Spleen (tissue), 11 donors: ENCODE data around the gene ZNF768. TPM values are rescaled to one million over a fixed set of nuclear protein-coding genes. Genes with fewer than 3 reads are reported as not detected.
A peak's percentile ranks its signal among the peaks of the same experiment; 100 is the strongest.

Experiments used
- DNase-seq: peaks from one replicate; pipeline ENCODE4 v3.0.0-alpha.2; 2020
- H3K27ac ChIP-seq, 8 donors: fragments of 200-600 bp; sonication (generic) in 7 of 8; 1 replicate in 4 of 8; 2 replicates in 4 of 8; pipeline versions ENCODE4 v1.5.0 to v1.8.0; 2016 to 2021; ENCODE audit warnings: inconsistent platforms in 4 of 8, mild to moderate bottlenecking in 4 of 8, moderate library complexity in 1 of 8
- H3K27me3 ChIP-seq, 7 donors: fragments of 200-600 bp; sonication (generic) in 6 of 7; replicated peaks in 1 of 7; 1 replicate in 4 of 7; 2 replicates in 3 of 7; pipeline versions ENCODE4 v1.5.0 to v1.8.0; 2016 to 2021; ENCODE audit warnings: inconsistent platforms in 3 of 7, mild to moderate bottlenecking in 1 of 7
- H3K36me3 ChIP-seq, 6 donors: fragments of 200-600 bp; sonication (generic) in 5 of 6; 1 replicate in 4 of 6; 2 replicates in 2 of 6; pipeline versions ENCODE4 v1.5.0 to v1.8.0; 2016 to 2021; ENCODE audit warnings: inconsistent platforms in 2 of 6
- H3K4me1 ChIP-seq, 6 donors: fragments of 200-600 bp; sonication (generic) in 5 of 6; 1 replicate in 3 of 6; 2 replicates in 3 of 6; pipeline versions ENCODE4 v1.5.0 to v1.8.0; 2016 to 2021; ENCODE audit warnings: inconsistent platforms in 3 of 6
- H3K4me3 ChIP-seq, 8 donors: fragments of 200-600 bp; sonication (generic) in 7 of 8; 1 replicate in 4 of 8; 2 replicates in 4 of 8; pipeline versions ENCODE4 v1.5.0 to v1.8.0; 2016 to 2021; ENCODE audit warnings: inconsistent platforms in 4 of 8, mild to moderate bottlenecking in 4 of 8, moderate library complexity in 2 of 8
- H3K9me3 ChIP-seq, 8 donors: fragments of 200-600 bp; sonication (generic) in 7 of 8; 1 replicate in 4 of 8; 2 replicates in 4 of 8; pipeline versions ENCODE4 v1.5.0 to v1.8.0; 2016 to 2021; ENCODE audit warnings: inconsistent platforms in 4 of 8
- POLR2A ChIP-seq, 3 donors: fragments of 450-650 bp; IDR thresholded peaks; one replicate each; pipeline ENCODE4 v1.5.1; 2017; ENCODE audit warnings: antibody characterized with exemption in 3 of 3, mild to moderate bottlenecking in 1 of 3
- POLR2AphosphoS5 ChIP-seq, 3 donors: sonication (generic); formaldehyde crosslinking; IDR thresholded peaks; one replicate each; pipeline ENCODE4 v1.5.1; 2017; ENCODE audit warnings: antibody characterized with exemption in 3 of 3
- WGBS, 5 donors: extraction: QIAGEN DNeasy Blood & Tissue Kit in 3 of 5; methylation state at CpG; one replicate each; pipeline versions ENCODE4 v1.1.5 to v1.1.7; 2013 to 2018; 5-methylcytosine and 5-hydroxymethylcytosine counted together
- intact Hi-C: fragments of 100-400 bp; cut with DNase I; formaldehyde crosslinking; loops from one replicate; pipeline ENCODE4 v1.15.0; 2023; ENCODE audit warnings: low total_unique reads
- polyA plus RNA-seq, 3 donors: library from polyadenylated mRNA; stranded (reverse); fragments of 200-250 nt; gene quantifications; one replicate each; pipeline ENCODE4 v1.2.1, GENCODE V29; 2013
- total RNA-seq, 7 donors: library from RNA; depleted of rRNA in 3 of 7; stranded (reverse); fragments of >200 nt in 3 of 7; fragmentation: NEBNext Ultra II Directional in 4 of 7; extraction: Animal tissue kit (Norgen Biotek cat#: 25700) in 4 of 7; gene quantifications; one replicate each; pipeline versions ENCODE4 v1.1.0 to v1.2.1, GENCODE V29; 2016 to 2021
- TF ChIP-seq, protein P1 (sequence below), 11 experiments: fragments of 200-600 bp in 7 of 11; fragments of 450-650 bp in 4 of 11; sonication (generic) in 4 of 11; IDR thresholded peaks in 8 of 11; conservative IDR thresholded peaks in 3 of 11; 1 replicate in 7 of 11; 2 replicates in 4 of 11; pipeline versions ENCODE4 v1.4.0 to v1.8.0; 2016 to 2021; ENCODE audit warnings: antibody characterized with exemption in 11 of 11, inconsistent platforms in 4 of 11, mild to moderate bottlenecking in 1 of 11
- donor health status: healthy with polysubstance abuse.
- donor health status: DM: no; HTN: no; CAD: no; lungs with moderate emphysema.
- donor health status: DM: no; HTN: no; CAD: no.
- donor health status: Bipolar disorder and iron deficiency.
- donor health status: healthy.
- donor health status: DM: no; HTN: no; CAD: no.
- donor health status: DM: yes; HTN: yes; CAD: no.

Gene ZNF768
- total and polyA plus RNA-seq, 10 donors = 17.0 to 33.1 (median 24.8) TPM

DNA sequence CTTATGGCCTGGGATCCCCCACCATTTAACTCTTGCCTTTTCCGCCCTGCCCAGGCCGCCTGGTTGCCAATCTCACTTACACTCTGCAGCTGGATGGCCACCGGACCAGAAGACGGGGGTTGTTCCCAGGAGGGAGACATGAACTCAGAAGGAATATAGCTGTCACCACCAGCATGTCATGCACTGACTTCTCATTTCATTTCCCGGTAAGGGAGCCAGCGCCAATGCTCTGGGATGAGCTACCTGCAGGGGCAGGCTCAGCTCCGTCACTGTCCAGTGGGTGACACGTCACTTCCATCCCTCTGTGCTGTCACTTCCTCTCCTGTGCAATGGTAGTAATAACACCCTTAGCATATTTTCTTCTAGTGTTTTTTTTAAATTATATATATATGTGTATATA, 27.1 kb downstream of the ZNF768 start:
- H3K27me3 ChIP-seq = no peaks in the 10 kb centered on the region
- H3K27ac ChIP-seq = no peak overlapping the region
- no peaks in the 10 kb centered on the region for H3K9me3 ChIP-seq
- TF ChIP-seq, protein P1, sequence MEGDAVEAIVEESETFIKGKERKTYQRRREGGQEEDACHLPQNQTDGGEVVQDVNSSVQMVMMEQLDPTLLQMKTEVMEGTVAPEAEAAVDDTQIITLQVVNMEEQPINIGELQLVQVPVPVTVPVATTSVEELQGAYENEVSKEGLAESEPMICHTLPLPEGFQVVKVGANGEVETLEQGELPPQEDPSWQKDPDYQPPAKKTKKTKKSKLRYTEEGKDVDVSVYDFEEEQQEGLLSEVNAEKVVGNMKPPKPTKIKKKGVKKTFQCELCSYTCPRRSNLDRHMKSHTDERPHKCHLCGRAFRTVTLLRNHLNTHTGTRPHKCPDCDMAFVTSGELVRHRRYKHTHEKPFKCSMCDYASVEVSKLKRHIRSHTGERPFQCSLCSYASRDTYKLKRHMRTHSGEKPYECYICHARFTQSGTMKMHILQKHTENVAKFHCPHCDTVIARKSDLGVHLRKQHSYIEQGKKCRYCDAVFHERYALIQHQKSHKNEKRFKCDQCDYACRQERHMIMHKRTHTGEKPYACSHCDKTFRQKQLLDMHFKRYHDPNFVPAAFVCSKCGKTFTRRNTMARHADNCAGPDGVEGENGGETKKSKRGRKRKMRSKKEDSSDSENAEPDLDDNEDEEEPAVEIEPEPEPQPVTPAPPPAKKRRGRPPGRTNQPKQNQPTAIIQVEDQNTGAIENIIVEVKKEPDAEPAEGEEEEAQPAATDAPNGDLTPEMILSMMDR (IDR thresholded peaks at IDR 0.05 in 8 of 11, conservative IDR thresholded peaks at IDR 0.05 in 3 of 11) = no peak
- no peak for TF ChIP-seq POLR2A (IDR thresholded peaks at IDR 0.05)
- TF ChIP-seq POLR2AphosphoS5 (IDR thresholded peaks at IDR 0.05) = no peak
- 73 to 83% (median 79%) methylated on average over 7 to 8 of the region's 8 CpGs for WGBS, 5 donors
- peaks cover 0 to 100% (median 90%) of the 10 kb centered on the region in 6 donors for H3K36me3 ChIP-seq
- DNase-seq = no peak
- H3K4me3 ChIP-seq = peak overlapping the region in 2 of 8 donors; percentile 17 to 34
- H3K4me1 ChIP-seq = no peaks in the 10 kb centered on the region
- intact Hi-C loops = no loop called here

DNA sequence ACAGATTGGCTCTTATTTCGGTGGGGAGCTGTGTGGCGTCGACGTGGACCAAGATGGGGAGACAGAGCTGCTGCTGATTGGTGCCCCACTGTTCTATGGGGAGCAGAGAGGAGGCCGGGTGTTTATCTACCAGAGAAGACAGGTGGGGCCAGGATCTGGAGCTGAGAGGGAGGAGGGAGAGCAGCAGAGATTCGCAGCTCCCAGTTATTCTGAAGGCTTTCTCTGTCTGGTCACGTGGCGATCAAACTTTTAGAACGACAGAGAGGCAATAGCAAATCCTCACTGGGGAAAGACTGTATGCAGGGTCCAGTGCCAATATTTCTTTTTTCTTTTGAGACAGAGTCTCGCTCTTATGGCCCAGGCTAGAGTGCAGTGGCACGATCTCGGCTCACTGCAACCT, 31.7 kb downstream of the ZNF768 start:
- TF ChIP-seq POLR2AphosphoS5 (IDR thresholded peaks at IDR 0.05) (no peak), POLR2A (IDR thresholded peaks at IDR 0.05) (no peak)
- TF ChIP-seq, protein P1 (IDR thresholded peaks at IDR 0.05 in 8 of 11, conservative IDR thresholded peaks at IDR 0.05 in 3 of 11) = no peak
- Histone ChIP-seq H3K27me3 (no peaks in the 10 kb centered on the region), H3K4me1 (peaks cover 0 to 19% (median 8%) of the 10 kb centered on the region in 6 donors), H3K27ac (no peak overlapping the region), H3K36me3 (peaks cover 0 to 100% (median 87%) of the 10 kb centered on the region in 6 donors), H3K9me3 (no peaks in the 10 kb centered on the region), H3K4me3 (no peak overlapping the region)
- intact Hi-C loops = no loop called here
- no peak for DNase-seq
- 81 to 95% (median 86%) methylated on average over 12 of the region's 12 CpGs for WGBS, 5 donors

DNA sequence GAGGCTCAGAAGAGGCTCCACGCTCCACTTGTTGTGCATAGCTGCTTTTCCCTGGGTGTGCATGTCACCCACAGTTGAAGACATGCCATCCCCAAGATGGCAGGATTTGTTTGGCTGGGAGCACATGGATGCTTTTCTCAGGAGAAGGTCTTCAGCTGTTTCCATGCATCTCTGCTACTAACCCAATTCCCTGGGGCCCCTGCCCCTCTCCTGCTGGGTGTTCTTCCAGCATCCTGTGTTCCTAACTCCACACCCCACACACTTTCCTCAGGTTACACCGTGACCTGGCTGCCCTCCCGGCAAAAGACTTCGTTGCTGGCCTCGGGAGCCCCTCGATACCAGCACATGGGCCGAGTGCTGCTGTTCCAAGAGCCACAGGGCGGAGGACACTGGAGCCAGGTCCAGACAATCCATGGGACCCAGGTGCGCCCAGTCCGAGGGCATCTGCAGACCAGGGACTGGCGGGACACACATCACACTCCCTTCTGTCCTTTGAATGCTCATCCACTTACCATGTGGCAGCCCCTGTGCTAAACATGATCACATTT, 32.4 kb downstream of the ZNF768 start:
- TF ChIP-seq POLR2A (IDR thresholded peaks at IDR 0.05) (no peak), POLR2AphosphoS5 (IDR thresholded peaks at IDR 0.05) (peak in 1 of 3 donors; percentile 54)
- TF ChIP-seq, protein P1 (IDR thresholded peaks at IDR 0.05 in 8 of 11, conservative IDR thresholded peaks at IDR 0.05 in 3 of 11) = no peak
- peaks cover 0 to 100% (median 87%) of the 10 kb centered on the region in 6 donors for H3K36me3 ChIP-seq
- no peaks in the 10 kb centered on the region for H3K27me3 ChIP-seq
- no peak overlapping the region for H3K4me3 ChIP-seq
- DNase-seq = no peak
- intact Hi-C loops = no loop called here
- H3K4me1 ChIP-seq = peaks cover 0 to 25% (median 8%) of the 10 kb centered on the region in 6 donors
- H3K9me3 ChIP-seq = no peaks in the 10 kb centered on the region
- WGBS, 5 donors = 89 to 95% (median 91%) methylated on average over 11 of the region's 11 CpGs
- no peak overlapping the region for H3K27ac ChIP-seq

DNA sequence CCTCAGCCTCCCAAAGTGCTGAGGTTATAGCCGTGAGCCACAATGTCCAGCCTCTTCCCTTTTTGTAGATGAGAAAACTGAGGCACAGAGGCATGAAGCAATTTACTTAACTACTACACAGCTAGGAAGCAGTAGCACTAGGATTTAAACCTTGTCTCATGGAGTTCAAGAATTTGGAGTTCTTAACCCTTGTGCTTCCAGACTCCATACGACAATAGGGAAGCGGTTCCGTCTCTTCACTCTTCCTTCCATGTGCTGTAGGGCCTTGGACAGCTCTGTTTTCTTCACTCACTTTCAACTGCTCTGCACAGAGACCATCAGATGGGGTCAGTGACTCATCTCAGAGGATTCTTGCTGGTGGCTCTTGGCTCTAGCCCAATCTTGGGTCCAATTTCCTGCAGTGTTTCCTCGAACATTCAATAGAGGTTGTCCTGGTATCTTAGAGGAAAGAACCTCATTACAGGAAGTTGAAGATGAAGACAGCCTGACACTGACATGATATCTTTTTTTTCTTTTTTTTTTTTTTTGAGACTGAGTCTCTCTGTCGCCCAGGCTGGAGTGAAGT, 34.5 kb downstream of the ZNF768 start:
- H3K36me3 ChIP-seq = peaks cover 0 to 100% (median 86%) of the 10 kb centered on the region in 6 donors
- peak overlapping the region in 5 of 8 donors; percentile 8 to 59 (median 29) for H3K27ac ChIP-seq
- no peak for DNase-seq
- no peaks in the 10 kb centered on the region for H3K9me3 ChIP-seq
- H3K4me3 ChIP-seq = no peak overlapping the region
- intact Hi-C loops = no loop called here
- WGBS, 5 donors = 34 to 47% (median 44%) methylated on average over 6 of the region's 6 CpGs
- TF ChIP-seq POLR2AphosphoS5 (IDR thresholded peaks at IDR 0.05) = peak in 1 of 3 donors; percentile 47
- TF ChIP-seq, protein P1 (IDR thresholded peaks at IDR 0.05 in 8 of 11, conservative IDR thresholded peaks at IDR 0.05 in 3 of 11) = no peak
- peaks cover 0 to 34% (median 10%) of the 10 kb centered on the region in 6 donors for H3K4me1 ChIP-seq
- no peaks in the 10 kb centered on the region for H3K27me3 ChIP-seq
